Effector CD4-positive, alpha-beta T cell (primary cell): ENCODE data around the gene ZPBP2.
"Not testable (repeated sequence)": the region's sequence is repeated elsewhere in the genome, so short reads cannot be mapped to it uniquely, and the experiment has no call there.

Experiments
- DNase-seq: peaks from one replicate; pipeline ENCODE4 v3.0.0-alpha.2; 2020

ZPBP2 gene

GRCh38 chr17:39855911-39856649 lies 11.9 kb upstream of the ZPBP2 start:
- not testable (repeated sequence) for DNase-seq

- DNase-seq, result no peak
Measured at GRCh38 chr17:39861235-39861634, 6.8 kb upstream of the ZPBP2 start.

- DNase-seq, result no peak
Measured at GRCh38 chr17:39863244-39863917, 4.6 kb upstream of the ZPBP2 start.

GRCh38 chr17:39863918-39864746 lies 3.9 kb upstream of the ZPBP2 start, which contains the start of gene IKZF3:
Gene IKZF3 (minus strand): TSS chr17:39864312. CDS start chr17:39864126, 186 bp downstream.
- peak; percentile 75 for DNase-seq

- no peak for DNase-seq
Measured at GRCh38 chr17:39866013-39866730, 1.8 kb upstream of the ZPBP2 start.

- peak; percentile 52 for DNase-seq
Measured at GRCh38 chr17:39867084-39867879, 720 bp upstream of the ZPBP2 start.

- no peak for DNase-seq
Measured at GRCh38 chr17:39868554-39868942, 546 bp downstream of the ZPBP2 start.

- no peak for DNase-seq
Measured at GRCh38 chr17:39870776-39871175, 2.8 kb downstream of the ZPBP2 start.

GRCh38 chr17:39871801-39872200 lies 3.8 kb downstream of the ZPBP2 start:
- no peak for DNase-seq

GRCh38 chr17:39872751-39873150 lies 4.7 kb downstream of the ZPBP2 start:
- no peak for DNase-seq

GRCh38 chr17:39886102-39886501 lies 18.1 kb downstream of the ZPBP2 start:
- DNase-seq, result not testable (repeated sequence)

- DNase-seq, result no peak
Measured at GRCh38 chr17:39887078-39887477, 19.1 kb downstream of the ZPBP2 start.

- no peak for DNase-seq
Measured at GRCh38 chr17:39889200-39889599, 21.2 kb downstream of the ZPBP2 start.

GRCh38 chr17:39894681-39895376 lies 26.8 kb downstream of the ZPBP2 start:
- no peak for DNase-seq

GRCh38 chr17:39898088-39898487 lies 30.1 kb downstream of the ZPBP2 start:
- no peak for DNase-seq

GRCh38 chr17:39899215-39899614 lies 31.2 kb downstream of the ZPBP2 start:
- DNase-seq, result no peak

GRCh38 chr17:39902027-39902426 lies 34.0 kb downstream of the ZPBP2 start:
- DNase-seq, result not testable (repeated sequence)

GRCh38 chr17:39903158-39903884 lies 35.3 kb downstream of the ZPBP2 start:
- DNase-seq, result no peak

- no peak for DNase-seq
Measured at GRCh38 chr17:39904990-39905288, 36.9 kb downstream of the ZPBP2 start.

GRCh38 chr17:39908789-39909352 lies 40.9 kb downstream of the ZPBP2 start:
- no peak for DNase-seq
